K562 (cell line): ENCODE data around the gene ANKRD36B. TPM values are rescaled to one million over a fixed set of nuclear protein-coding genes. Genes with fewer than 3 reads are reported as not detected.
"Not testable (repeated sequence)": the region's sequence is repeated elsewhere in the genome, so short reads cannot be mapped to it uniquely, and the experiment has no call there.

Experiments used
- ATAC-seq: fragments of 200-7000 bp; cut with Tn5 transposase; 3 replicates; pipeline ENCODE4 v1.9.1; 2020; ENCODE audit warnings: moderate library complexity
- BruUV-seq: library from RNA; stranded (reverse); fragments of 400-500 nt; replicated peaks from 2 replicates; lab custom pipeline; 2021; lab: Mats Ljungman, UMichigan
- CTCF ChIA-PET: fragments of 300-600 bp; formaldehyde crosslinking; extraction: SDS; loops from one replicate; lab custom pipeline; 2021; ENCODE audit warnings: low intra/inter-chr PET ratio; lab: Yijun Ruan, JAX
- POLR2A ChIA-PET: fragments of 300-600, 350-650 bp; sonication (Branson Sonifier 250); formaldehyde crosslinking; extraction: SDS; loops from one replicate; lab custom pipeline; 2021; ENCODE audit warnings: antibody characterized with exemption, inconsistent platforms; lab: Yijun Ruan, JAX
- DNase-seq, 4 experiments: peaks; one replicate each; pipeline versions ENCODE4 v3.0.0 to v3.0.0-alpha.2; 2011 to 2018; ENCODE audit warnings: low spot score in 3 of 4, mixed read lengths in 3 of 4; ENCODE audit errors: extremely low read depth in 1 of 4
- FAIRE-seq: peaks from 2 replicates; lab custom pipeline; 2011; peaks lifted over from hg19 to GRCh38; lab: Jason Lieb, UNC
- H2AFZ ChIP-seq: 2 replicates; pipeline ENCODE4 v1.6.0; 2011; ENCODE audit warnings: low read depth, low read length, control low read depth, inconsistent platforms
- H3K27ac ChIP-seq: fragments of 200-600 bp; 3 replicates; pipeline ENCODE4 v1.8.0; 2011; ENCODE audit warnings: low read depth, mild to moderate bottlenecking, control low read depth, inconsistent platforms, low read length, moderate library complexity, mixed read lengths; ENCODE audit errors: extremely low read depth
- H3K27me3 ChIP-seq, 2 experiments: fragments of 300-600 bp in 1 of 2; 2 replicates in 1 of 2; 3 replicates in 1 of 2; pipeline versions ENCODE4 v1.6.0 to v1.8.0; 2011; ENCODE audit warnings: inconsistent platforms in 2 of 2, low read length in 2 of 2, mild to moderate bottlenecking in 1 of 2, mixed read lengths in 1 of 2, moderate library complexity in 1 of 2; ENCODE audit not compliant: control insufficient read depth in 2 of 2, insufficient read depth in 2 of 2
- H3K36me3 ChIP-seq: fragments of 300-600 bp; 3 replicates; pipeline ENCODE4 v1.8.0; 2011; ENCODE audit warnings: mild to moderate bottlenecking, low read length, inconsistent platforms; ENCODE audit not compliant: control insufficient read depth, insufficient read depth
- H3K4me1 ChIP-seq, 2 experiments: fragments of 200-600 bp in 1 of 2; replicated peaks in 1 of 2; 2 replicates in 1 of 2; 3 replicates in 1 of 2; pipeline versions ENCODE4 v1.5.1 to v1.8.0; 2011; ENCODE audit warnings: inconsistent platforms in 2 of 2, low read length in 2 of 2, mild to moderate bottlenecking in 1 of 2, mixed read lengths in 1 of 2, moderate library complexity in 1 of 2; ENCODE audit not compliant: control insufficient read depth in 2 of 2, insufficient read depth in 2 of 2
- H3K4me2 ChIP-seq: 2 replicates; pipeline ENCODE4 v1.6.1; 2011; ENCODE audit warnings: low read length, control low read depth, inconsistent platforms, mixed read lengths; ENCODE audit not compliant: insufficient read depth
- H3K4me3 ChIP-seq: fragments of 200-600 bp; sonication (generic), shearing (Covaris generic); 2 replicates; pipeline ENCODE4 v1.5.1; 2016; ENCODE audit warnings: control low read depth, inconsistent platforms
- H3K79me2 ChIP-seq: fragments of 200-600 bp; 3 replicates; pipeline ENCODE4 v1.8.0; 2011; ENCODE audit warnings: low read length, inconsistent platforms; ENCODE audit not compliant: control insufficient read depth, insufficient read depth
- H3K9ac ChIP-seq, 2 experiments: 2 replicates each; pipeline versions ENCODE4 v1.6.0 to v1.6.1; 2011; ENCODE audit warnings: low read depth in 2 of 2, low read length in 2 of 2, control low read depth in 1 of 2, inconsistent platforms in 1 of 2, mild to moderate bottlenecking in 1 of 2, mixed read lengths in 1 of 2; ENCODE audit not compliant: insufficient read depth in 1 of 2
- H3K9me1 ChIP-seq: one replicate; pipeline ENCODE4 v1.6.0; 2011; ENCODE audit warnings: inconsistent platforms, mild to moderate bottlenecking, low read length, moderate library complexity; ENCODE audit not compliant: control insufficient read depth, insufficient read depth
- H3K9me3 ChIP-seq: replicated peaks from 2 replicates; pipeline ENCODE4 v1.5.1; 2011; ENCODE audit warnings: low read depth, low read length, inconsistent platforms; ENCODE audit not compliant: control insufficient read depth, insufficient read depth
- H4K20me1 ChIP-seq: replicated peaks from 2 replicates; pipeline ENCODE4 v1.6.1; 2011; ENCODE audit warnings: low read length, inconsistent platforms, mixed read lengths; ENCODE audit not compliant: control insufficient read depth, insufficient read depth
- ATF4 ChIP-seq: fragments of 450-650 bp; formaldehyde crosslinking; IDR thresholded peaks from 2 replicates; pipeline ENCODE4 v1.4.0; 2022; ENCODE audit warnings: mild to moderate bottlenecking, moderate library complexity
- CC2D1A ChIP-seq: fragments of 450-650 bp; IDR thresholded peaks from 2 replicates; pipeline ENCODE4 v1.6.1; 2017; ENCODE audit warnings: mild to moderate bottlenecking
- CXXC5 ChIP-seq: fragments of 250-450 bp; sonication (Bioruptor Pico); IDR thresholded peaks from 2 replicates; pipeline ENCODE4 v1.8.0; 2022; ENCODE audit warnings: inconsistent platforms, mild to moderate bottlenecking, moderate library complexity
- HNRNPLL ChIP-seq: fragments of 200-400 bp; formaldehyde crosslinking; IDR thresholded peaks from 2 replicates; pipeline ENCODE4 v1.6.1; 2017; ENCODE audit warnings: low read length, low read depth, mild to moderate bottlenecking; ENCODE audit not compliant: poor library complexity, severe bottlenecking
- KAT7 ChIP-seq: sonication (generic); formaldehyde crosslinking; IDR thresholded peaks from 2 replicates; pipeline ENCODE4 v1.8.0; 2022; ENCODE audit warnings: missing genetic modification reagents, mild to moderate bottlenecking, borderline replicate concordance
- PHF8 ChIP-seq: fragments of 200-600 bp; sonication (generic); IDR thresholded peaks from 2 replicates; pipeline ENCODE4 v1.6.1; 2012; ENCODE audit warnings: mixed run types, mild to moderate bottlenecking, inconsistent platforms, low read length, moderate library complexity, borderline replicate concordance
- POLR2H ChIP-seq: IDR thresholded peaks from 2 replicates; pipeline ENCODE4 v1.6.1; 2016; ENCODE audit warnings: missing genetic modification characterization, low read depth, mild to moderate bottlenecking, control low read depth, missing compliant biosample characterization, moderate library complexity
- SMC3 ChIP-seq: conservative IDR thresholded peaks from 2 replicates; pipeline ENCODE4 v1.6.1; 2011; ENCODE audit warnings: low read depth, low read length, improper control_type of control experiment; ENCODE audit not compliant: insufficient read depth
- ZFX ChIP-seq: sonication (generic); formaldehyde crosslinking; IDR thresholded peaks from 2 replicates; pipeline ENCODE4 v1.8.0; 2022; ENCODE audit warnings: mild to moderate bottlenecking, missing genetic modification reagents, moderate library complexity
- ZNF197 ChIP-seq: fragments of 200-800 bp; sonication (Bioruptor generic); IDR thresholded peaks from 2 replicates; pipeline ENCODE4 v1.6.1; 2016; ENCODE audit warnings: low read depth, missing genetic modification characterization, missing compliant biosample characterization
- WGBS: fragments of 100-300 bp; shearing (Covaris generic); methylation state at CpG from one replicate; pipeline ENCODE4 v1.1.6; 2016; ENCODE audit warnings: low coverage, mixed read lengths; ENCODE audit not compliant: insufficient coverage; ENCODE audit errors: missing lambda C conversion rate; 5-methylcytosine and 5-hydroxymethylcytosine counted together
- in situ Hi-C: fragments of 300-500 bp; cut with MboI; formaldehyde crosslinking; loops from 4 replicates; pipeline ENCODE4 v1.15.0; 2018; ENCODE audit warnings: inconsistent platforms, mixed read lengths
- intact Hi-C: fragments of 100-400 bp; cut with micrococcal nuclease; formaldehyde crosslinking; loops from 2 replicates; pipeline ENCODE4 v1.14.2; 2022
- polyA plus RNA-seq, 8 experiments: library from polyadenylated mRNA; depleted of rRNA in 4 of 8; stranded (reverse) in 5 of 8; unstranded in 3 of 8; fragments of >200 nt; fragmentation: Nextera tagmentation in 2 of 8; fragmentation: Illumina TruSeq in 1 of 8; extraction: Ambion mirVana in 2 of 8; extraction: Trizol in 1 of 8; gene quantifications; 2 replicates each; pipeline versions ENCODE4 v1.2.1 to v1.2.3, GENCODE V29; 2011 to 2014; ENCODE audit warnings: inconsistent platforms in 1 of 8, missing spikeins in 1 of 8
- total RNA-seq, 7 experiments: library from RNA; depleted of rRNA in 6 of 7; stranded (reverse); fragments of >200 nt in 6 of 7; fragmentation: Illumina TruSeq in 2 of 7; extraction: Trizol in 2 of 7; gene quantifications; 2 replicates each; pipeline versions ENCODE4 v1.2.1 to v1.2.3, GENCODE V29; 2011 to 2021; ENCODE audit warnings: low replicate concordance in 1 of 7
- TF ChIP-seq, protein P1 (sequence below): fragments of 450-650 bp; formaldehyde crosslinking; IDR thresholded peaks from 2 replicates; pipeline ENCODE4 v1.4.0; 2020; ENCODE audit warnings: mild to moderate bottlenecking, moderate library complexity
- TF ChIP-seq, protein P2 (sequence below): fragments of 450-650 bp; IDR thresholded peaks from 2 replicates; pipeline ENCODE4 v1.6.1; 2017; ENCODE audit warnings: antibody characterized with exemption, mild to moderate bottlenecking

ANKRD36B gene
- total and polyA plus RNA-seq, 9 of the 15 experiments (the other 6 are each of a cell fraction or from before 2014, with no cell fraction given), result 7.6 to 40.9 (median 13.3) TPM

GRCh38 chr2:97590515-97591394 lies 1.1 kb upstream of the ANKRD36B start (continued):
- TF ChIP-seq CC2D1A, result peak; percentile 94
- TF ChIP-seq SMC3, result peak; percentile 94
- 0 out of 2 replicates have a peak, but pooled peaks have one; percentile 14 for TF ChIP-seq ZNF197
- peak; percentile 57 for TF ChIP-seq HNRNPLL
- TF ChIP-seq, protein P1, sequence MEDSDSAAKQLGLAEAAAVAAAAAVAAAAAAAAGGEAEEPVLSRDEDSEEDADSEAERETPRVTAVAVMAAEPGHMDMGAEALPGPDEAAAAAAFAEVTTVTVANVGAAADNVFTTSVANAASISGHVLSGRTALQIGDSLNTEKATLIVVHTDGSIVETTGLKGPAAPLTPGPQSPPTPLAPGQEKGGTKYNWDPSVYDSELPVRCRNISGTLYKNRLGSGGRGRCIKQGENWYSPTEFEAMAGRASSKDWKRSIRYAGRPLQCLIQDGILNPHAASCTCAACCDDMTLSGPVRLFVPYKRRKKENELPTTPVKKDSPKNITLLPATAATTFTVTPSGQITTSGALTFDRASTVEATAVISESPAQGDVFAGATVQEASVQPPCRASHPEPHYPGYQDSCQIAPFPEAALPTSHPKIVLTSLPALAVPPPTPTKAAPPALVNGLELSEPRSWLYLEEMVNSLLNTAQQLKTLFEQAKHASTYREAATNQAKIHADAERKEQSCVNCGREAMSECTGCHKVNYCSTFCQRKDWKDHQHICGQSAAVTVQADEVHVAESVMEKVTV (CRISPR knock-in tag), result peak; percentile 100
- TF ChIP-seq POLR2H (tag), result peak; percentile 37; the same call in 1 of the 2 replicates
- TF ChIP-seq KAT7 (CRISPR knock-in tag), result 0 out of 2 replicates have a peak, but pooled peaks have one; percentile 43
- 0 out of 2 replicates have a peak, but pooled peaks have one; percentile 26 for TF ChIP-seq ATF4
- TF ChIP-seq, protein P2, sequence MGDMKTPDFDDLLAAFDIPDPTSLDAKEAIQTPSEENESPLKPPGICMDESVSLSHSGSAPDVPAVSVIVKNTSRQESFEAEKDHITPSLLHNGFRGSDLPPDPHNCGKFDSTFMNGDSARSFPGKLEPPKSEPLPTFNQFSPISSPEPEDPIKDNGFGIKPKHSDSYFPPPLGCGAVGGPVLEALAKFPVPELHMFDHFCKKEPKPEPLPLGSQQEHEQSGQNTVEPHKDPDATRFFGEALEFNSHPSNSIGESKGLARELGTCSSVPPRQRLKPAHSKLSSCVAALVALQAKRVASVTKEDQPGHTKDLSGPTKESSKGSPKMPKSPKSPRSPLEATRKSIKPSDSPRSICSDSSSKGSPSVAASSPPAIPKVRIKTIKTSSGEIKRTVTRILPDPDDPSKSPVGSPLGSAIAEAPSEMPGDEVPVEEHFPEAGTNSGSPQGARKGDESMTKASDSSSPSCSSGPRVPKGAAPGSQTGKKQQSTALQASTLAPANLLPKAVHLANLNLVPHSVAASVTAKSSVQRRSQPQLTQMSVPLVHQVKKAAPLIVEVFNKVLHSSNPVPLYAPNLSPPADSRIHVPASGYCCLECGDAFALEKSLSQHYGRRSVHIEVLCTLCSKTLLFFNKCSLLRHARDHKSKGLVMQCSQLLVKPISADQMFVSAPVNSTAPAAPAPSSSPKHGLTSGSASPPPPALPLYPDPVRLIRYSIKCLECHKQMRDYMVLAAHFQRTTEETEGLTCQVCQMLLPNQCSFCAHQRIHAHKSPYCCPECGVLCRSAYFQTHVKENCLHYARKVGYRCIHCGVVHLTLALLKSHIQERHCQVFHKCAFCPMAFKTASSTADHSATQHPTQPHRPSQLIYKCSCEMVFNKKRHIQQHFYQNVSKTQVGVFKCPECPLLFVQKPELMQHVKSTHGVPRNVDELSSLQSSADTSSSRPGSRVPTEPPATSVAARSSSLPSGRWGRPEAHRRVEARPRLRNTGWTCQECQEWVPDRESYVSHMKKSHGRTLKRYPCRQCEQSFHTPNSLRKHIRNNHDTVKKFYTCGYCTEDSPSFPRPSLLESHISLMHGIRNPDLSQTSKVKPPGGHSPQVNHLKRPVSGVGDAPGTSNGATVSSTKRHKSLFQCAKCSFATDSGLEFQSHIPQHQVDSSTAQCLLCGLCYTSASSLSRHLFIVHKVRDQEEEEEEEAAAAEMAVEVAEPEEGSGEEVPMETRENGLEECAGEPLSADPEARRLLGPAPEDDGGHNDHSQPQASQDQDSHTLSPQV, result peak; percentile 69; the same call in 1 of the 2 replicates
- TF ChIP-seq PHF8, result peak; percentile 45; the same call in 1 of the 2 replicates
- peak; percentile 71 for TF ChIP-seq ZFX (CRISPR knock-in tag)
- TF ChIP-seq CXXC5 (CRISPR knock-in tag), result peak; percentile 37; the same call in 1 of the 2 replicates
- TF ChIP-seq, all 486 proteins: peak for 53; not testable (repeated sequence) for 433

DNA sequence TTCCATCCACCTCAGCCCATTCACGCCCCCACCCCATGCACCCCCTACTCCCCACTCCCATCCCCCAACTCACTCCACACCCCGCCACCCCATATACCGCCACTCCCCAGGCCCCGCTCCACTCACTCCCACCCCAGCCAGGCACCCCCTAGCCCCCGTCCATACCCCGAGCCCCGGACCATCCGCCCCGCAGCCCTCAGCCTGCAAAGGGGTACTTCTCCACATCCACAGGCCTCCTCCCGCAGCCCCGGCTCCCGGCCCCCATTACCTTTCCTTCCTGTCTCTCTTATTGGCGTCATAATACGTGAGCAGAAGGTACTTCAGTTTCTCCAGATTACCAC lies 450 bp downstream of the ANKRD36B start:
- H3K9me1 ChIP-seq, DNase-seq, H3K27me3 ChIP-seq, intact Hi-C loops, H4K20me1 ChIP-seq, FAIRE-seq, H3K36me3 ChIP-seq, H3K79me2 ChIP-seq, in situ Hi-C loops, BruUV-seq, ATAC-seq, H3K9me3 ChIP-seq, H3K4me1 ChIP-seq: not testable (repeated sequence)
- ChIA-PET CTCF (interaction anchor here (3.5 kb wide), 1 partner anchor 109 kb away, joined by 198 read pairs; no protein-coding TSS in a partner anchor), POLR2A (interaction anchor here (2.1 kb wide), 1 partner anchor 75 kb away, joined by 6 read pairs; the partner anchor contains the start of gene ACTR1B)
- 0% methylated on average over 6 of the region's 14 CpGs for WGBS
- peak overlapping the region; percentile 77 for H3K27ac ChIP-seq
- H2AFZ ChIP-seq, result peak overlapping the region; percentile 94
- peak overlapping the region; percentile 70 to 92 for H3K9ac ChIP-seq
- H3K4me2 ChIP-seq, result peak overlapping the region; percentile 84
- peak overlapping the region; percentile 58 for H3K4me3 ChIP-seq
